Measurements from ENCODE around the gene CELF2. TPM values are rescaled to one million over a fixed set of nuclear protein-coding genes. Genes with fewer than 3 reads are reported as not detected.

The CELF2 gene
- total RNA-seq, 1 donor from 2014 or later = 11.0 TPM

GRCh38 chr10:11131112-11131639 lies 113.5 kb downstream of the CELF2 start:
- TF ChIP-seq CTCF (conservative IDR thresholded peaks at IDR 0.05; ENCODE audit: low read depth, low read length) = no peak
- H3K4me3 ChIP-seq (ENCODE audit: low read depth, low read length) = no peak overlapping the region
- no peak for DNase-seq (ENCODE audit: low read depth)

GRCh38 chr10:11134411-11134810 lies 116.7 kb downstream of the CELF2 start:
- TF ChIP-seq CTCF (conservative IDR thresholded peaks at IDR 0.05; ENCODE audit: low read depth, low read length) = no peak
- DNase-seq (ENCODE audit: low read depth) = no peak
- no peak overlapping the region for H3K4me3 ChIP-seq (ENCODE audit: low read depth, low read length)

GRCh38 chr10:11135709-11136108 lies 118.0 kb downstream of the CELF2 start:
- TF ChIP-seq CTCF (conservative IDR thresholded peaks at IDR 0.05; ENCODE audit: low read depth, low read length) = no peak
- DNase-seq (ENCODE audit: low read depth) = no peak
- no peak overlapping the region for H3K4me3 ChIP-seq (ENCODE audit: low read depth, low read length)

- TF ChIP-seq CTCF (conservative IDR thresholded peaks at IDR 0.05; ENCODE audit: low read depth, low read length) = no peak
- no peak overlapping the region for H3K4me3 ChIP-seq (ENCODE audit: low read depth, low read length)
- no peak for DNase-seq (ENCODE audit: low read depth)
Measured at GRCh38 chr10:11138314-11139033, 120.8 kb downstream of the CELF2 start.

- H3K4me3 ChIP-seq (ENCODE audit: low read depth, low read length) = no peak overlapping the region
- no peak for DNase-seq (ENCODE audit: low read depth)
- no peak for TF ChIP-seq CTCF (conservative IDR thresholded peaks at IDR 0.05; ENCODE audit: low read depth, low read length)
Measured at GRCh38 chr10:11140963-11141362, 123.3 kb downstream of the CELF2 start.

- no peak for TF ChIP-seq CTCF (conservative IDR thresholded peaks at IDR 0.05; ENCODE audit: low read depth, low read length)
- no peak for DNase-seq (ENCODE audit: low read depth)
- no peak overlapping the region for H3K4me3 ChIP-seq (ENCODE audit: low read depth, low read length)
Measured at GRCh38 chr10:11141571-11142091, 124.0 kb downstream of the CELF2 start.

- DNase-seq (ENCODE audit: low read depth) = no peak
- H3K4me3 ChIP-seq (ENCODE audit: low read depth, low read length) = no peak overlapping the region
- TF ChIP-seq CTCF (conservative IDR thresholded peaks at IDR 0.05; ENCODE audit: low read depth, low read length) = no peak
Measured at GRCh38 chr10:11142777-11143176, 125.1 kb downstream of the CELF2 start.

All from epithelial cell of proximal tubule (primary cell).